ENCODE measurements around the gene SP9.

The SP9 gene

DNA sequence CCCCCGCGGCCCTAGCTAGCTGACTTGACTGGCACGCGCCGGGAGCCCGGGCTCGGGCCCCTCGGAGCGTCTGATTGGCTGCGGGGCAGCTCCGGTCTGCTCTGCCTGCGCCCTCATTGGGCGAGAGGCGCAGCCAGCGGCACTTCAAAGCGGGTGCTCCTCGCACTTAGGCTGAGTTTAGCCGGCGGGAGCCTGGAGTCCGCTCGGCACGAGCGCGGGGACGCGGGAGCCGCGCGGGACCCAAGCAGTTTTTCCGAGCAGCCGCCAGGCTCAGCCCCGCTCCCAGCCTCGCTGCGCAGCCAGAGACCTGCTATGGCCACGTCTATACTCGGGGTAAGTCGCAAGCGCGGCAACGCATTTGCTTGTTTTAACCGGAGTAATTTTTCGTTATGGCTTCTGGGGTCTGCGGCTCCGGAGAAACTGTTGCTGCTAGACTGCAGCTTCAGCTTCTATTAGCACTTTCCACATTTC, at the start of gene SP9:
TSS of gene SP9 (plus strand) at position 174 of the 471 bp plus-strand sequence. CDS start at position 313, 139 bp downstream.
- no peak for DNase-seq

GRCh38 chr2:174286172-174286571, 48.6 kb upstream of the SP9 start:
- no peak for DNase-seq

DNA sequence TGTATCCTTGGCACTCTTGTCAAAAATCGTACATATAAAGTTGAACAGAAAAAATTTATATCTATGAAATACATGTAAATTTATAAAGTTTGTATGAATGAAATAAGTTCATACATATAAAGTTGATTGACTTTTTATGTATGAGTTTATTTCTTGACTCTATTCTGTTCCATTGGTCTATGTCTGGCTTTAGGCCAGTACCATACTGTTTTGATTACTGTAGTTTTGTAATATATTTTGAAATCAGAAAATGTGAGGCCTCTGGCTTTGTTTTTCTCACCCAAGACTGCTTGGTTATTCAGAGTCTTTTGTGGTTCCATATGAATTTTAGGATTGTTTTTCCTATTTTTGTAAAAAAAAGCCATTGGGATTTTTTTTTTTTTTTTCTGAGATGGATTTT, 41.8 kb upstream of the SP9 start:
- DNase-seq: no peak

DNA sequence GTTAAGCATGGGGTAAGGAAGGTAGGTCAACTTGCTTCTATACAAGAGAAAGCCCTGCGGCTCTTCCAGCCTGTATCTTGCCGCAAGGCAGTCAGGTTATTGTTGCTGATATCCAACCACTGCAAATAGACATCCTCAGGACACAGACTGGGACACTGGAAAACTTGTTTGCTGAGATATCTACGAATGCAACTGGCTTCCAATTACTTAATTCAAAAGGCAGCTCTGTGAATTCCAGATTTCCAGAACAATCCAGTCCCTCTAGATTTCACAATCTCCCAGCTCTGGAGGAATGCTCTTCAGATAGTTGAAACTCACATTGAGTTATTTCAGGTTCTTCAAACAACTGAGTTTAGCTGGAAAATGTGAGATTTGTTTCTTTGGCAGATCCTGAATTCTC, 34.6 kb upstream of the SP9 start:
- DNase-seq: no peak

- no peak for DNase-seq
Observed at GRCh38 chr2:174312581-174313234, 22.0 kb upstream of the SP9 start.

GRCh38 chr2:174322149-174322548, 12.6 kb upstream of the SP9 start:
- DNase-seq: no peak

- DNase-seq: no peak
Observed at GRCh38 chr2:174322746-174323145, 12.0 kb upstream of the SP9 start.

- DNase-seq: no peak
Observed at GRCh38 chr2:174324530-174324929, 10.2 kb upstream of the SP9 start.

- peak; percentile 53 to 79 for DNase-seq
Observed at GRCh38 chr2:174325373-174326160, 9.2 kb upstream of the SP9 start.

GRCh38 chr2:174326161-174327020, 8.4 kb upstream of the SP9 start:
- DNase-seq: peak; percentile 65 to 79

GRCh38 chr2:174327021-174327840, 7.5 kb upstream of the SP9 start:
- no peak for DNase-seq

- DNase-seq: no peak
Observed at GRCh38 chr2:174327841-174328113, 7.0 kb upstream of the SP9 start.

- DNase-seq: no peak
Observed at GRCh38 chr2:174328114-174328960, 6.4 kb upstream of the SP9 start.

- no peak for DNase-seq
Observed at GRCh38 chr2:174328961-174329715, 5.6 kb upstream of the SP9 start.

DNA sequence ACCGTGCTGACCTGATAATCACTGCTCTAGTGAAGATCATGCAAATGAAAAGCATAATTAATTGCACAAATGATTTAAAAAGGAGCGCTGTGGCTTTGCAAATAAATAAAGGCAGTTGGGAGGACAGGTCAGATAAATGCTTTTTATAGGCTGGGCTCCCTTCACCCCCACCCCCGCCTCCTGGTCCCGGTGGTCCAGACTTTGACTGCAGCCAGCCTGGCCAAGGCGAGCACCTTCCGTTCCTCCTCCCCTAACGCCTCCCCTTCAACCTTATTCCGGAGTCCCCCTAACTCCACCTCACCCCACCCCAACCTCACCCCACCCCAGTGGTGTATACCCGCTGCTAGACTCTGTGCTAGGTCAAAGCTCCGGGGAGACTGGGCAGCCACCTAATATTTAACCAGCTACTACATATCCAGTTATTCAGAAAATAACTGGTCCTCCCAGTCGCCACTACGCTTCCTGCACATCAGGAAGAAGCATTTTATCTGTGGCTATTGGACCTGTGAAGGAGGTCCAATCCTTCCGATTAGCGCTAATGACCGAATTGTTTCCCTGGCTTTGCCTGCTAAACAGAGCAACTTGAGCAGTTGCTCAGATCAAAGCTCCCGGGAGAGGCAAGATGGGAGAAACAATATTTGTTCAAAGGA, 3.7 kb upstream of the SP9 start:
- no peak for DNase-seq

DNA sequence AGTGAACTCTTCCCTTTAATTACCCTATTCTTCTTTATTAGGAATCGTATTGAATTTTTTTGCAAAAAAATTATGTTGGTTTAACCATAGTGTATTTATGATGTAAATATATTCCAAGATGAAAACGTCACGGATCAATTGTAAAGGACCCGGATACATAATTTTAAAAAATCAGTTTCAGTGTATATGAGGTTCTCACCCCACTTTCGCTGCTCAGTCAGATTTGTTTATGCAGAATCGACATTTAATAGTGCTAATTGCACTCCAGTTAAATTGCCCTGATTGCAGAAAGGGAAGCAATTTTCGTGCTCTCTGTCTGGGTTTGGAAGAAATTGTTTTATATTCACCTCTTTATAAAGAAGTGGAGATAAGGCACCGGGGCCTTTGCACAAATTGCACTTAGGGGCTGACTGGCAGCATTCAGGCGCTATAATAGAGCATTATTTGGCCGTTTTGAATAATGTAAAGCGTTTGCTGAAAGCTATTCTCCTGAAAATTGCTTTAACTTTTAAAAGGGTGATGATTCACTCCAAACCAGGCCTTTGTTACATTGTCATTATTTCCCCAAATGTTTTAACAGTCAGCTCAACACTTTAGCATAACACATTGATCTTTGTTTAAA, 3.0 kb upstream of the SP9 start:
- no peak for DNase-seq

DNA sequence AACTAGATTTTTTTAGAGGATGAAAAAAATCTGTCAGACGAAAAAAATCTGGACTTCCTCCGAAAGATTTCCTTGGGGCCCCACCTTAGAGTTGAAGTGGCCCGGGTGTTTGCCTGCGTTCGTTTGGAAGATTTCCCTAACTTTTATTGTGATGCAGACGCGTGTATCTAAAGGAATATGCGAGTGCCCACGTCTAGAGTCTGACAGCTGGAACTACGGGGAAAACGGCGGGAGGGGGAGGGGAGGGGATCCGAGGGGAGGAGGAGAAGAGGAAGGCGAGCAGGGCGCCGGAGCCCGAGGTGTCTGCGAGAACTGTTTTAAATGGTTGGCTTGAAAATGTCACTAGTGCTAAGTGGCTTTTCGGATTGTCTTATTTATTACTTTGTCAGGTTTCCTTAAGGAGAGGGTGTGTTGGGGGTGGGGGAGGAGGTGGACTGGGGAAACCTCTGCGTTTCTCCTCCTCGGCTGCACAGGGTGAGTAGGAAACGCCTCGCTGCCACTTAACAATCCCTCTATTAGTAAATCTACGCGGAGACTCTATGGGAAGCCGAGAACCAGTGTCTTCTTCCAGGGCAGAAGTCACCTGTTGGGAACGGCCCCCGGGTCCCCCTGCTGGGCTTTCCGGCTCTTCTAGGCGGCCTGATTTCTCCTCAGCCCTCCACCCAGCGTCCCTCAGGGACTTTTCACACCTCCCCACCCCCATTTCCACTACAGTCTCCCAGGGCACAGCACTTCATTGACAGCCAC, 2.4 kb upstream of the SP9 start:
- DNase-seq: no peak

GRCh38 chr2:174333017-174333371, 1.8 kb upstream of the SP9 start:
- no peak for DNase-seq

Data from AML-193 (cell line).